RWPE2 (cell line): ENCODE measurements around the gene CLEC4F.

Experiments used
- ATAC-seq: fragments of 200-7000 bp; cut with Tn5 transposase; 3 replicates; pipeline ENCODE4 v1.9.1; 2021; ENCODE audit warnings: low read depth
- DNase-seq: peaks from one replicate; pipeline ENCODE4 v3.0.0-alpha.2; 2020; ENCODE audit warnings: low spot score
- H3K27ac ChIP-seq: fragments of 450-650 bp; 2 replicates; pipeline ENCODE4 v1.5.1; 2017; ENCODE audit warnings: mild to moderate bottlenecking; ENCODE audit not compliant: poor library complexity, severe bottlenecking
- H3K27me3 ChIP-seq: fragments of 250-450 bp; sonication (Bioruptor Pico); 2 replicates; pipeline ENCODE4 v1.5.1; 2021; ENCODE audit warnings: mild to moderate bottlenecking, moderate library complexity; ENCODE audit not compliant: insufficient read depth, poor library complexity, severe bottlenecking
- H3K36me3 ChIP-seq: fragments of 250-450 bp; sonication (Bioruptor Pico); 2 replicates; pipeline ENCODE4 v1.5.1; 2020; ENCODE audit warnings: low read depth, mild to moderate bottlenecking, moderate library complexity
- H3K4me1 ChIP-seq: fragments of 250-450 bp; sonication (Bioruptor Pico); 2 replicates; pipeline ENCODE4 v1.5.1; 2021; ENCODE audit warnings: mild to moderate bottlenecking, moderate library complexity; ENCODE audit not compliant: insufficient read depth, poor library complexity, severe bottlenecking
- H3K4me3 ChIP-seq: fragments of 250-450 bp; sonication (Bioruptor Pico); 2 replicates; pipeline ENCODE4 v1.5.1; 2021; ENCODE audit warnings: mild to moderate bottlenecking, moderate library complexity; ENCODE audit not compliant: severe bottlenecking
- H3K9me3 ChIP-seq: fragments of 250-450 bp; sonication (Bioruptor Pico); 2 replicates; pipeline ENCODE4 v1.5.1; 2021; ENCODE audit warnings: mild to moderate bottlenecking, moderate library complexity; ENCODE audit not compliant: severe bottlenecking
- CTCF ChIP-seq: fragments of 450-650 bp; IDR thresholded peaks from one replicate; pipeline ENCODE4 v1.5.1; 2017; ENCODE audit warnings: mild to moderate bottlenecking, moderate library complexity; ENCODE audit not compliant: poor library complexity, severe bottlenecking

The CLEC4F gene

GRCh38 chr2:70820499-70820898 is at the start of gene CLEC4F:
CLEC4F (minus strand) TSS chr2:70820599; CDS start chr2:70820523, 76 bp downstream.
- no peaks in the 10 kb centered on the region for H3K36me3 ChIP-seq
- ATAC-seq (no peak), DNase-seq (no peak)
- H3K27me3 ChIP-seq = peaks cover 13% of the 10 kb centered on the region
- H3K4me1 ChIP-seq = no peaks in the 10 kb centered on the region
- TF ChIP-seq CTCF = no peak
- H3K9me3 ChIP-seq = no peaks in the 10 kb centered on the region
- H3K4me3 ChIP-seq = no peak within 1 kb of the TSS
- H3K27ac ChIP-seq = no peak within 1 kb of the TSS

- TF ChIP-seq CTCF = no peak
- Histone ChIP-seq H3K27me3 (peaks cover 15% of the 10 kb centered on the region), H3K36me3 (no peaks in the 10 kb centered on the region), H3K9me3 (no peaks in the 10 kb centered on the region), H3K4me1 (no peaks in the 10 kb centered on the region), H3K4me3 (no peak overlapping the region), H3K27ac (no peak overlapping the region)
- no peak for DNase-seq
- no peak for ATAC-seq
Observed at GRCh38 chr2:70868970-70869369, 48.6 kb upstream of the CLEC4F start.

- no peaks in the 10 kb centered on the region for H3K36me3 ChIP-seq
- H3K27ac ChIP-seq = no peak overlapping the region
- no peak overlapping the region for H3K4me3 ChIP-seq
- DNase-seq (no peak), ATAC-seq (peak; percentile 79)
- no peaks in the 10 kb centered on the region for H3K4me1 ChIP-seq
- H3K27me3 ChIP-seq = peaks cover 53% of the 10 kb centered on the region
- no peaks in the 10 kb centered on the region for H3K9me3 ChIP-seq
- TF ChIP-seq CTCF = peak; percentile 94
Observed at GRCh38 chr2:70861777-70862625, 41.6 kb upstream of the CLEC4F start.

- DNase-seq = no peak
- ATAC-seq = no peak
- Histone ChIP-seq H3K27ac (no peak overlapping the region), H3K27me3 (peaks cover 25% of the 10 kb centered on the region), H3K36me3 (no peaks in the 10 kb centered on the region), H3K4me1 (no peaks in the 10 kb centered on the region), H3K9me3 (no peaks in the 10 kb centered on the region), H3K4me3 (no peak overlapping the region)
- no peak for TF ChIP-seq CTCF
Observed at GRCh38 chr2:70855667-70856066, 35.3 kb upstream of the CLEC4F start.

- H3K4me3 ChIP-seq = no peak overlapping the region
- no peaks in the 10 kb centered on the region for H3K36me3 ChIP-seq
- no peak for ATAC-seq
- no peaks in the 10 kb centered on the region for H3K4me1 ChIP-seq
- no peak for TF ChIP-seq CTCF
- H3K9me3 ChIP-seq = no peaks in the 10 kb centered on the region
- DNase-seq = no peak
- peaks cover 12% of the 10 kb centered on the region for H3K27me3 ChIP-seq
- no peak overlapping the region for H3K27ac ChIP-seq
Observed at GRCh38 chr2:70854411-70854810, 34.0 kb upstream of the CLEC4F start.
